Activated CD4-positive, alpha-beta T cell treated with anti-CD3 and anti-CD28 coated beads, Interleukin-2, amount 10 ng/mL, durations not matched to agents 24 days and 14 days (primary cell): ENCODE measurements around the gene TMEM14B. TPM values are rescaled to one million over a fixed set of nuclear protein-coding genes. Genes with fewer than 3 reads are reported as not detected.
A peak's percentile ranks its signal among the peaks of the same experiment; 100 is the strongest.
"Not testable (repeated sequence)": the region's sequence is repeated elsewhere in the genome, so short reads cannot be mapped to it uniquely, and the experiment has no call there.

Experiments
- DNase-seq: peaks from one replicate; pipeline ENCODE4 v3.0.0; 2022
- H3K27ac Mint-ChIP-seq: one replicate; pipeline ENCODE4 v1.8.0; 2022; ENCODE audit warnings: mild to moderate bottlenecking, mixed read lengths
- H3K27me3 Mint-ChIP-seq: one replicate; pipeline ENCODE4 v1.8.0; 2022; ENCODE audit warnings: mixed read lengths
- H3K36me3 Mint-ChIP-seq: one replicate; pipeline ENCODE4 v1.8.0; 2022; ENCODE audit warnings: low read depth, mild to moderate bottlenecking, mixed read lengths
- H3K4me1 Mint-ChIP-seq: one replicate; pipeline ENCODE4 v1.8.0; 2021; ENCODE audit warnings: mixed read lengths
- H3K4me3 Mint-ChIP-seq: one replicate; pipeline ENCODE4 v1.8.0; 2022; ENCODE audit warnings: mild to moderate bottlenecking, moderate library complexity, mixed read lengths
- H3K9me3 Mint-ChIP-seq: one replicate; pipeline ENCODE4 v1.8.0; 2021; ENCODE audit warnings: mixed read lengths
- intact Hi-C: fragments of 100-400 bp; cut with micrococcal nuclease; formaldehyde crosslinking; loops from one replicate; pipeline ENCODE4 v1.15.1; 2023
- total RNA-seq: library from RNA; stranded (reverse); gene quantifications from 2 replicates; pipeline ENCODE4 v1.2.3, GENCODE V29; 2022

Gene TMEM14B
- total RNA-seq: 94.0 and 98.0 TPM in 2 replicates

GRCh38 chr6:10747251-10747972 lies at the start of gene TMEM14B:
TMEM14B (plus strand) TSS chr6:10747805; CDS start chr6:10749246, 1,441 bp downstream.
- peak within 1 kb of the TSS; percentile 88 for H3K27ac Mint-ChIP-seq
- H3K9me3 Mint-ChIP-seq: no peaks in the 10 kb centered on the region
- peaks cover 43% of the 10 kb centered on the region for H3K4me1 Mint-ChIP-seq
- peak; percentile 100 for DNase-seq
- H3K4me3 Mint-ChIP-seq: peak within 1 kb of the TSS; percentile 90
- H3K27me3 Mint-ChIP-seq: no peaks in the 10 kb centered on the region
- intact Hi-C loops: loop anchor here (1.0 to 10.0 kb wide), 5 partner anchors 24 to 487 kb away; partner anchors contain the start of genes C6orf52, MAK, NEDD9 and PAK1IP1
- H3K36me3 Mint-ChIP-seq: peaks cover 27% of the 10 kb centered on the region

GRCh38 chr6:10713962-10714361 lies 33.6 kb upstream of the TMEM14B start:
- Mint-ChIP-seq H3K4me1 (peaks cover 3% of the 10 kb centered on the region), H3K9me3 (peaks cover 3% of the 10 kb centered on the region), H3K27me3 (no peaks in the 10 kb centered on the region), H3K27ac (no peak overlapping the region), H3K4me3 (no peak overlapping the region), H3K36me3 (peaks cover 24% of the 10 kb centered on the region)
- no peak for DNase-seq
- intact Hi-C loops: no loop called here

GRCh38 chr6:10719296-10719963 lies 28.2 kb upstream of the TMEM14B start:
- Mint-ChIP-seq H3K9me3 (peaks cover 3% of the 10 kb centered on the region), H3K4me1 (peaks cover 24% of the 10 kb centered on the region), H3K36me3 (peaks cover 9% of the 10 kb centered on the region), H3K27ac (peak overlapping the region; percentile 90), H3K27me3 (no peaks in the 10 kb centered on the region), H3K4me3 (peak overlapping the region; percentile 89)
- intact Hi-C loops: no loop called here
- DNase-seq: peak; percentile 85

GRCh38 chr6:10719964-10720264 lies 27.7 kb upstream of the TMEM14B start:
- H3K4me1 Mint-ChIP-seq: peaks cover 25% of the 10 kb centered on the region
- H3K9me3 Mint-ChIP-seq: peaks cover 3% of the 10 kb centered on the region
- intact Hi-C loops: loop anchor here (5.0 to 10.0 kb wide), 2 partner anchors 315 to 1292 kb away; partner anchors contain the start of gene HIVEP1
- no peaks in the 10 kb centered on the region for H3K27me3 Mint-ChIP-seq
- H3K36me3 Mint-ChIP-seq: peaks cover 9% of the 10 kb centered on the region
- peak overlapping the region; percentile 90 for H3K27ac Mint-ChIP-seq
- peak overlapping the region; percentile 89 for H3K4me3 Mint-ChIP-seq
- no peak for DNase-seq

GRCh38 chr6:10720265-10720959 lies 27.2 kb upstream of the TMEM14B start:
- peak; percentile 91 for DNase-seq
- Mint-ChIP-seq H3K4me3 (peak overlapping the region; percentile 89), H3K27me3 (no peaks in the 10 kb centered on the region), H3K36me3 (peaks cover 11% of the 10 kb centered on the region), H3K27ac (peak overlapping the region; percentile 93), H3K4me1 (peaks cover 25% of the 10 kb centered on the region), H3K9me3 (peaks cover 3% of the 10 kb centered on the region)
- intact Hi-C loops: loop anchor here (5.0 to 10.0 kb wide), 2 partner anchors 316 to 1292 kb away; partner anchors contain the start of gene HIVEP1

GRCh38 chr6:10720960-10721849 lies 26.4 kb upstream of the TMEM14B start:
- H3K4me3 Mint-ChIP-seq: peak overlapping the region; percentile 89
- H3K9me3 Mint-ChIP-seq, H3K27me3 Mint-ChIP-seq: not testable (repeated sequence)
- intact Hi-C loops: loop anchor here (5.0 to 10.0 kb wide), 2 partner anchors 316 to 1291 kb away; partner anchors contain the start of gene HIVEP1
- H3K36me3 Mint-ChIP-seq: peaks cover 14% of the 10 kb centered on the region
- H3K27ac Mint-ChIP-seq: peak overlapping the region; percentile 93
- H3K4me1 Mint-ChIP-seq: peaks cover 27% of the 10 kb centered on the region
- peak; percentile 77 for DNase-seq

GRCh38 chr6:10721850-10722569 lies 25.6 kb upstream of the TMEM14B start:
- intact Hi-C loops: loop anchor here (1.0 to 10.0 kb wide), 3 partner anchors 116 to 1290 kb away; partner anchors contain the start of genes HIVEP1 and MAK
- no peaks in the 10 kb centered on the region for H3K27me3 Mint-ChIP-seq
- H3K4me1 Mint-ChIP-seq: peaks cover 27% of the 10 kb centered on the region
- peaks cover 3% of the 10 kb centered on the region for H3K9me3 Mint-ChIP-seq
- H3K4me3 Mint-ChIP-seq: peak overlapping the region; percentile 89
- DNase-seq: peak; percentile 61
- peaks cover 14% of the 10 kb centered on the region for H3K36me3 Mint-ChIP-seq
- peak overlapping the region; percentile 93 for H3K27ac Mint-ChIP-seq

GRCh38 chr6:10722570-10722819 lies 25.1 kb upstream of the TMEM14B start:
- Mint-ChIP-seq H3K36me3 (peaks cover 14% of the 10 kb centered on the region), H3K27me3 (no peaks in the 10 kb centered on the region), H3K9me3 (peaks cover 3% of the 10 kb centered on the region), H3K4me3 (peak overlapping the region; percentile 89), H3K27ac (peak overlapping the region; percentile 93), H3K4me1 (peaks cover 27% of the 10 kb centered on the region)
- intact Hi-C loops: loop anchor here (1.0 to 10.0 kb wide), 3 partner anchors 116 to 1290 kb away; partner anchors contain the start of genes HIVEP1 and MAK
- no peak for DNase-seq

GRCh38 chr6:10722820-10723566 lies 24.6 kb upstream of the TMEM14B start, which contains the start of gene TMEM14C:
TMEM14C (plus strand) TSS chr6:10723070; CDS start chr6:10724614, 1,544 bp downstream.
- no peaks in the 10 kb centered on the region for H3K27me3 Mint-ChIP-seq
- H3K4me3 Mint-ChIP-seq: peak within 1 kb of the TSS; percentile 89
- H3K4me1 Mint-ChIP-seq: peaks cover 27% of the 10 kb centered on the region

GRCh38 chr6:10723567-10723881 lies 24.1 kb upstream of the TMEM14B start:
- peak overlapping the region; percentile 93 for H3K27ac Mint-ChIP-seq

More at GRCh38 chr6:10722820-10723566, 24.6 kb upstream of the TMEM14B start, which contains the start of gene TMEM14C:
- intact Hi-C loops: loop anchor here (1.0 to 10.0 kb wide), 6 partner anchors 24 to 1289 kb away; partner anchors contain the start of genes C6orf52, HIVEP1, MAK and PAK1IP1
- Mint-ChIP-seq H3K36me3 (peaks cover 15% of the 10 kb centered on the region), H3K9me3 (peaks cover 3% of the 10 kb centered on the region), H3K27ac (peak within 1 kb of the TSS; percentile 93)
- DNase-seq: peak; percentile 97

GRCh38 chr6:10725044-10725443 lies 22.6 kb upstream of the TMEM14B start:
- Mint-ChIP-seq H3K4me3 (no peak overlapping the region), H3K27ac (no peak overlapping the region), H3K27me3 (no peaks in the 10 kb centered on the region), H3K36me3 (peaks cover 19% of the 10 kb centered on the region), H3K4me1 (peaks cover 25% of the 10 kb centered on the region), H3K9me3 (no peaks in the 10 kb centered on the region)
- intact Hi-C loops: loop anchor here (10.0 kb wide), 1 partner anchor 320 kb away; no protein-coding TSS in a partner anchor
- no peak for DNase-seq

More at GRCh38 chr6:10723567-10723881, 24.1 kb upstream of the TMEM14B start:
- DNase-seq: no peak
- Mint-ChIP-seq H3K27me3 (no peaks in the 10 kb centered on the region), H3K36me3 (peaks cover 18% of the 10 kb centered on the region), H3K9me3 (peaks cover under 1% of the 10 kb centered on the region), H3K4me1 (peaks cover 27% of the 10 kb centered on the region), H3K4me3 (peak overlapping the region; percentile 89)
- intact Hi-C loops: loop anchor here (1.0 to 10.0 kb wide), 5 partner anchors 24 to 1289 kb away; partner anchors contain the start of genes C6orf52, HIVEP1, PAK1IP1 and SMIM13

- intact Hi-C loops: loop anchor here (10.0 kb wide), 1 partner anchor 321 kb away; no protein-coding TSS in a partner anchor
- H3K27me3 Mint-ChIP-seq: no peaks in the 10 kb centered on the region
- peaks cover 26% of the 10 kb centered on the region for H3K36me3 Mint-ChIP-seq
- no peaks in the 10 kb centered on the region for H3K9me3 Mint-ChIP-seq
- H3K4me1 Mint-ChIP-seq: peaks cover 25% of the 10 kb centered on the region
- no peak overlapping the region for H3K4me3 Mint-ChIP-seq
- H3K27ac Mint-ChIP-seq: no peak overlapping the region
- no peak for DNase-seq
These were observed 21.9 kb upstream of the TMEM14B start for GRCh38 chr6:10725716-10726115.
